Lung (tissue), 12 donors: Measurements from ENCODE around the gene PRKRA. TPM values are rescaled to one million over a fixed set of nuclear protein-coding genes. Genes with fewer than 3 reads are reported as not detected.
"Not testable (repeated sequence)": the region's sequence is repeated elsewhere in the genome, so short reads cannot be mapped to it uniquely, and the experiment has no call there.

Experiments
- ATAC-seq: fragments of 200-7000 bp; cut with Tn5 transposase; one replicate; pipeline ENCODE4 v1.9.1; 2020; ENCODE audit warnings: moderate number of reproducible peaks; ENCODE audit not compliant: insufficient read depth, low FRiP score
- DNase-seq, 3 donors: peaks; one replicate each; pipeline ENCODE4 v3.0.0-alpha.2; 2013 to 2017
- H3K27ac ChIP-seq, 2 donors: one replicate each; pipeline ENCODE4 v1.5.1; 2013; ENCODE audit warnings: mild to moderate bottlenecking in 2 of 2, moderate library complexity in 2 of 2, control low read depth in 1 of 2, inconsistent platforms in 1 of 2, low read depth in 1 of 2, low read length in 1 of 2
- H3K27me3 ChIP-seq, 3 donors: one replicate each; pipeline ENCODE4 v1.5.1; 2013; ENCODE audit warnings: low read length in 2 of 3; ENCODE audit not compliant: control insufficient read depth in 3 of 3, insufficient read depth in 3 of 3
- H3K36me3 ChIP-seq, 4 donors: one replicate each; pipeline ENCODE4 v1.5.1; 2013; ENCODE audit warnings: low read length in 4 of 4, mild to moderate bottlenecking in 1 of 4, moderate library complexity in 1 of 4; ENCODE audit not compliant: control insufficient read depth in 4 of 4, insufficient read depth in 4 of 4
- H3K4me1 ChIP-seq, 5 donors: one replicate each; pipeline ENCODE4 v1.5.1; 2013; ENCODE audit warnings: low read length in 5 of 5, mild to moderate bottlenecking in 2 of 5, moderate library complexity in 1 of 5; ENCODE audit not compliant: control insufficient read depth in 5 of 5, insufficient read depth in 5 of 5
- H3K4me3 ChIP-seq: one replicate; pipeline ENCODE4 v1.5.1; 2013; ENCODE audit warnings: mild to moderate bottlenecking, control low read depth, moderate library complexity
- H3K9ac ChIP-seq, 2 donors: one replicate each; pipeline ENCODE4 v1.5.1; 2013; ENCODE audit warnings: low read length in 2 of 2, control low read depth in 1 of 2; ENCODE audit not compliant: insufficient read depth in 1 of 2
- H3K9me3 ChIP-seq, 4 donors: one replicate each; pipeline ENCODE4 v1.5.1; 2013; ENCODE audit warnings: low read length in 3 of 4, mild to moderate bottlenecking in 1 of 4, moderate library complexity in 1 of 4; ENCODE audit not compliant: control insufficient read depth in 4 of 4, insufficient read depth in 3 of 4
- CTCF ChIP-seq: IDR thresholded peaks from 2 replicates; pipeline ENCODE4 v1.5.1; 2012; ENCODE audit warnings: mild to moderate bottlenecking; ENCODE audit errors: control extremely low read depth, extremely low read depth
- WGBS, 2 donors: extraction: QIAGEN DNeasy Blood & Tissue Kit; methylation state at CpG; one replicate each; pipeline ENCODE4 v1.1.7; 2013; 5-methylcytosine and 5-hydroxymethylcytosine counted together
- polyA plus RNA-seq, 2 donors: library from polyadenylated mRNA; stranded (reverse); fragments of 200-250 nt; gene quantifications; one replicate each; pipeline ENCODE4 v1.2.1, GENCODE V29; 2013
- total RNA-seq, 2 donors: library from RNA; depleted of rRNA in 1 of 2; stranded (reverse); fragments of >200 nt in 1 of 2; gene quantifications; one replicate each; pipeline ENCODE4 v1.2.1, GENCODE V29; 2014 to 2021
- donor health status: control.
- donor health status: control.
- donor health status: Bipolar disorder and iron deficiency.
- donor health status: healthy.
- donor health status: DM: yes; HTN: yes; CAD: no.

PRKRA gene
- total and polyA plus RNA-seq, 4 donors = 26.8 to 68.5 (median 43.7) TPM

DNA sequence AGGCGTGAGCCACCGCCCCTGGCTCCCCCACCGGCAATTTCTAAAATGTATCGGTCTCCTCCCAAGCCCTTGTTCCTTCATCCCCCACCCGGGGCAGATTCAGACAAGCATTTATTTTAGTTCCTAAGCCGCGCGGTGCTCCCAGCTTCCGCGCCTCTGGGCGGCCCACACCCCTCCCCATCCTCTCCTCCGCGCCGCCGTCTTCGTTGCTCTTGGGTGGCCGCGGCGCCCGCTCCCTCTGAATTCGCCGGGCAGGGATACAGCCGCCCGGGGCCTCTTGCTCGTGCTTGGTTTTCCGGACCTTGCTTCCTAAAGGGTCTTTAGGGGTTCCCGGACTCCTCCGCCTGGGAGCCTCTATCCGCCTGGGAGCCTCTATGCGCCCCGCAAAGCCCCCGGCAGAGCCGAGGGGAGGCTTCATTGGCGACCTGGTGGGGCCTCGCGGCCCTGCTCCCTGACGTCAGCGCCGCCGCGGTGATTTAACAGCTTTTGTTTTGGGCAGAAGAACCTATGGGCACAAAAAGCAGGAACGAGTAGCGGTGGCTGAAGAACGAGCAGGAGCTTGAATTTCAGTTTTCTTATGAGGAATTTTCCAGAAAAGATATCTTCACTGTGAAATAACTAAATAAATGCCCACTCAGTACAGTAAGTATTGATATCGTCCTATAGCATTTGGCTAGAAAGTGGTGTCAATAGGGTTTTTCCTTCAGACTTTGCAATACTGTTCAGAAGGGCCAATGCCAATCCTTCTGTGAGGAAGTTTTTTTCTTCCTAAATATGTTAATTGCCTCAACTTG is 37.3 kb downstream of the PRKRA start:
- DNase-seq (peak; percentile 87 to 92 (median 89)), ATAC-seq (peak; percentile 86)
- peak overlapping the region; percentile 56 for H3K4me3 ChIP-seq
- 1% methylated on average over 45 of the region's 45 CpGs for WGBS, 2 donors
- H3K27ac ChIP-seq = peak overlapping the region; percentile 73 to 93
- no peak for TF ChIP-seq CTCF
- H3K36me3 ChIP-seq = peaks cover 0 to 5% (median 0%) of the 10 kb centered on the region in 4 donors
- H3K9ac ChIP-seq = peak overlapping the region; percentile 83 to 93
- peaks cover 0 to 12% (median 0%) of the 10 kb centered on the region in 5 donors for H3K4me1 ChIP-seq
- no peaks in the 10 kb centered on the region for H3K9me3 ChIP-seq
- H3K27me3 ChIP-seq = no peaks in the 10 kb centered on the region

DNA sequence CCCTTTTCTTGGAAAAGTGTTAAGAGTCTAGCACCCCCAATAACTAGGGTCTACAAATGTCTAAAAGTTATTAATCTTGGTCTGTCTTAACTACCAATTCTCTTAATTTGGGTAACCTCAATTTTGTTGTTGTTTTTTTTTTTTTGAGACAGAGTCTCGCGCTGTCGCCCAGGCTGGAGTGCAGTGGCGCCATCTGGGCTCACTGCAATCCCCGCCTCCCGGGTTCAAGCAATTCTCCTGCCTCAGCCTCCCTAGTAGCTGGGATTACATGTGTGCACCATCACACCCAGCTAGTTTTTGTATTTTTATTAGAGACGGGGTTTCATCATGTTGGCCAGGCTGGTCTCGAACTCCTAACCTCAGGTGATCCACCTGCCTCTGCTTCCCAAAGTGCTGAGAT is 38.5 kb downstream of the PRKRA start:
- not testable (repeated sequence) for H3K27ac ChIP-seq, H3K36me3 ChIP-seq, H3K9me3 ChIP-seq, H3K27me3 ChIP-seq, H3K9ac ChIP-seq, ATAC-seq, H3K4me3 ChIP-seq, DNase-seq
- 95 to 99% methylated on average over 8 of the region's 8 CpGs for WGBS, 2 donors
- peaks cover 0 to 12% (median 0%) of the 10 kb centered on the region in 5 donors for H3K4me1 ChIP-seq

- H3K9ac ChIP-seq = no peak overlapping the region
- H3K27ac ChIP-seq = no peak overlapping the region
- no peaks in the 10 kb centered on the region for H3K27me3 ChIP-seq
- DNase-seq = peak in 2 of 3 donors; percentile 33 to 49
- TF ChIP-seq CTCF = no peak
- H3K4me1 ChIP-seq = peaks cover 0 to 12% (median 0%) of the 10 kb centered on the region in 5 donors
- no peaks in the 10 kb centered on the region for H3K9me3 ChIP-seq
- 81 to 86% methylated on average over 3 of the region's 3 CpGs for WGBS, 2 donors
- H3K4me3 ChIP-seq = no peak overlapping the region
- no peak for ATAC-seq
- H3K36me3 ChIP-seq = peaks cover 0 to 5% (median 0%) of the 10 kb centered on the region in 4 donors
Observed at GRCh38 chr2:178412047-178412446, 38.9 kb downstream of the PRKRA start.

DNA sequence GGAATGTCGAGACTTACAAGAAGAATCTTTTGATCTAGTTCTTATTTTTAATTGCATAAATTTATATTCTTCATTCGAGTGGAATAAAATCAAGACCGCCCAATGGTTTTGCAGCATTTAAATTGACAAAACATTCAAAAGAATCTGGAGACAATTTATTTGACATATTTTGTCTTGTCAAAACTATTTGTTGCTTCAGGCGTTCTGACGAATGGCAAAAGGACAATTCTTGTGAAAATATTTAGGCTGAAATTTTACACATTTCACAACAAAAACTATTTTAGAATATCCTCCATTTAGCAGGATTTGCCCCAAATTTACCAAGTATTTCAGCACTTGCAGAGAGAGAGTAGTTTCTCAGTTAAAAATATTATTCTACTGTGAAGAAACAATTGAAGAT is 41.7 kb downstream of the PRKRA start:
- ATAC-seq = no peak

More for the DNA sequence above, 41.7 kb downstream of the PRKRA start:
- Histone ChIP-seq H3K9me3 (no peaks in the 10 kb centered on the region), H3K4me3 (no peak overlapping the region), H3K4me1 (peaks cover 0 to 4% (median 0%) of the 10 kb centered on the region in 5 donors), H3K27ac (no peak overlapping the region), H3K36me3 (no peaks in the 10 kb centered on the region), H3K9ac (no peak overlapping the region), H3K27me3 (no peaks in the 10 kb centered on the region)
- TF ChIP-seq CTCF = no peak
- no peak for DNase-seq
- 92 to 94% methylated on average over 5 of the region's 5 CpGs for WGBS, 2 donors
